ENCODE data around the gene LIN54.
"Not testable (repeated sequence)": the region's sequence is repeated elsewhere in the genome, so short reads cannot be mapped to it uniquely, and the experiment has no call there.

Gene LIN54

DNA sequence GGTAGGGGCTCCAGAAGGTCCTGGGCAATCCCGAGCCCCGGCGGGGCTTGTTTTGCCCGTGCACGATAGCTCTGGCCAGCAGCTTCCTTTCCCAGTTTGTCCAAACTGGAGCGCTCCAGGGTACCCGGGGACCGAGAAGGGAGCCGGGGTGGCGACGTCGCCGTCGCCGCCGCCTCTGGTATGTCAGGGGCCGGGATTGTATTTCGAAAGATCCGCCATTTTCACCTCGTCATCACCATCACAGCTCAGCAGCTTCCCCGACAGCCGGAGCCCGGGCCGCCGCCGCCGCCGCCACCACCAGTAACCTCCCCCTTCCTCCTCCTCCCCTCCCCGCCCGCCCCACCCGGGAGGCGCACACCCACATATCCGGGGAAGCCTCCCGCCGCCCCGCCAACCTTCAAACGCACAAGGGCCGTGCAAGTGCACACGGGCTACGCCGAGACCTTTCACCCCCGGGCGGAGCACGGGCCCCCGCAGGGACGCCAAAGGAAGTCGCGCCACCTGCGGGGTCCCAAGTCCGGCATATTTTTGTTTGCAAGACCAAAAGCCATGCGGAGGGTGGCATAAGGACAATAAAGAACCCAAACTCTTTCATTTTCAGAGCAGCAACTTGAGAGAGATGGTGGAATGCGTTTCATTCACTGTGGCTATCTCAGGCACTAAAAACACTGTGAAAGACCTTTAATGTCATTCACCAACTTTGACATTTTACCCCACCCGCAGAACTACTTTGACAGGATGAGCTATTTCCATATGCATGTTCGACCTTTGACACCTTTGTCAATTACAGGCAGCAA lies at the start of gene LIN54:
Gene LIN54 (minus strand): TSS at position 302 of the 797 bp plus-strand sequence. CDS start 25,979 bp downstream, outside the sequence.
- Mint-ChIP-seq H3K27me3 (no peaks in the 10 kb centered on the region), H3K36me3 (peaks cover 1% of the 10 kb centered on the region), H3K4me3 (peak within 1 kb of the TSS; percentile 87), H3K9me3 (no peaks in the 10 kb centered on the region), H3K4me1 (peaks cover 24% of the 10 kb centered on the region), H3K27ac (peak within 1 kb of the TSS; percentile 97)
- ATAC-seq (ENCODE audit: low read depth) (peak; percentile 64), DNase-seq (ENCODE audit: low spot score in 2 of 2) (peak; percentile 71 to 79)

DNA sequence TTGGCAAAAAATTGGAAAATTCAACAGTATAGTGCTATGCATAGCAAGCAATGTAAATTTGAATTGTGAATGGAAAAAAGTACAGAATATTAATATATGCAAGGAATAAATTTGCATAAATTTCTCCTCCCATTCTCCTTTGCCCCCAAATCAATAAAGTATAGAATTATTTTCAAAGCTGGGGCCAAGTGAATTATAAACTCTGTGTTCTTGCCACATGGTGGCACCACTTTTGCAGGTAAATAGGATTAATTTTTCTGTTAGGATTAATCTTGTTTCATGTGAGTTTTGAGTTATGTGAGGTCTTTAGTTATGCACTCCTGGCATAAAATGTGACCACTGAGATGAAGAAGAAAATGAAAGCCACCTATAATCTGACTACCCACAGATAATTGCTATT lies 44.3 kb upstream of the LIN54 start:
- no peaks in the 10 kb centered on the region for H3K9me3 Mint-ChIP-seq
- peaks cover 28% of the 10 kb centered on the region for H3K36me3 Mint-ChIP-seq
- no peak overlapping the region for H3K27ac Mint-ChIP-seq
- H3K4me1 Mint-ChIP-seq = peaks cover 2% of the 10 kb centered on the region
- no peaks in the 10 kb centered on the region for H3K27me3 Mint-ChIP-seq
- H3K4me3 Mint-ChIP-seq = no peak overlapping the region
- peak in 1 of 2 donors; percentile 20 for DNase-seq (ENCODE audit: low spot score in 2 of 2)
- ATAC-seq (ENCODE audit: low read depth) = peak; percentile 65

DNA sequence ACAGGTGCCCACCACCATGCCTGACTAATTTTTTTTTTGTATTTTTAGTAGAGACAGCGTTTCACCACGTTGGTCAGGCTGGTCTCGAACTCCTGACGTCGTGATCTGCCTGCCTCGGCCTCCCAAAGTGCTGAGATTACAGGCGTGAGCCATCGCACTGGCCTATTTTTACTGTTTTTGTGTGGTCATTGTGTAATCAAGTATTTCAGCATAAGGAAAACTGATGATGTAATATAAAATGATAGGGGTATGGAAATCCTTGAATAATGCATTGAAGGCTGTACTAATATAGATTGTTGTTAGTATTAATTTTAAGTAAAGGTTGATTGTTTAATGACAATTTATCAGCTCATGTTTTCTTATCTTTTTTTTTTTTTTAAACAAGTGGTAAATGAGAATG lies 38.2 kb upstream of the LIN54 start:
- not testable (repeated sequence) for H3K4me1 Mint-ChIP-seq; H3K9me3 Mint-ChIP-seq; H3K4me3 Mint-ChIP-seq; DNase-seq (ENCODE audit: low spot score in 2 of 2); H3K27ac Mint-ChIP-seq; H3K27me3 Mint-ChIP-seq; ATAC-seq (ENCODE audit: low read depth)
- peaks cover 25% of the 10 kb centered on the region for H3K36me3 Mint-ChIP-seq

DNA sequence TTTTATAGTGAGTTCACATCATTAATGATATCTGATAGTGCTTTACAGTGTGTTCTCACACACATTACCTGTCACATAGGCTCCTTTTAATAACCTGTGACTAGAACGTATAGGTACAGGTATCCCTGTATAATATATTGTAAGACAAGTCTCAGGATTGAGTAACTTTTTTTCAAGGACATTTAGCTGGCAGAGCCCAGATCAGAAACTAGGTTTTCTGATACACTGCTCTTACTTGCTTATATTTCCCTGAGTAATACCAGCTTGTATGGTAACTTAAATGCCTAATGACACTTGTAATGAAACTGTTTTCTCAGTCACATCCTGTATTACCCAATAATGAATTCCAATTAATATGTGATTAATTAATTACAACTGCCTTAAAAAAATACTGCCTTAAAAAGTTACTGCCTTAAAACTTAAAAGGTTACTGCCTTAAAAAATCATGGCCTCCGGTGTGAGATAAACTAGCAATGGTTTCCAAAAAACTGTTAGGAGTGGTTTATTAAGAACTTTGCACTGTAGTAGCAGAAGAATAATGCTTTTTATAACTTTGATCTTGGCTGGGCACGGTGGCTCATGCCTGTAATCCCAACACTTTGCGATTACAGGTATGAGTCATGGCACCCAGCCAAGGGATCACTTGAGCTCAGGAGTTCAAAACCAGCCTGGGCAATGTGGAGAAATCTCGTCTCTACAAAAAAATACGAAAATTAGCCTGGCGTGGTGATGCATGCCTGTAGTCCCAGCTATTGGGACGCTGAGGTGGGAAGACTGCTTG lies 36.3 kb upstream of the LIN54 start:
- no peak for ATAC-seq (ENCODE audit: low read depth)
- no peak overlapping the region for H3K27ac Mint-ChIP-seq
- peaks cover 7% of the 10 kb centered on the region for H3K4me1 Mint-ChIP-seq
- H3K36me3 Mint-ChIP-seq = peaks cover 16% of the 10 kb centered on the region
- H3K4me3 Mint-ChIP-seq = no peak overlapping the region
- DNase-seq (ENCODE audit: low spot score in 2 of 2) = no peak
- H3K9me3 Mint-ChIP-seq = no peaks in the 10 kb centered on the region
- H3K27me3 Mint-ChIP-seq = no peaks in the 10 kb centered on the region

DNA sequence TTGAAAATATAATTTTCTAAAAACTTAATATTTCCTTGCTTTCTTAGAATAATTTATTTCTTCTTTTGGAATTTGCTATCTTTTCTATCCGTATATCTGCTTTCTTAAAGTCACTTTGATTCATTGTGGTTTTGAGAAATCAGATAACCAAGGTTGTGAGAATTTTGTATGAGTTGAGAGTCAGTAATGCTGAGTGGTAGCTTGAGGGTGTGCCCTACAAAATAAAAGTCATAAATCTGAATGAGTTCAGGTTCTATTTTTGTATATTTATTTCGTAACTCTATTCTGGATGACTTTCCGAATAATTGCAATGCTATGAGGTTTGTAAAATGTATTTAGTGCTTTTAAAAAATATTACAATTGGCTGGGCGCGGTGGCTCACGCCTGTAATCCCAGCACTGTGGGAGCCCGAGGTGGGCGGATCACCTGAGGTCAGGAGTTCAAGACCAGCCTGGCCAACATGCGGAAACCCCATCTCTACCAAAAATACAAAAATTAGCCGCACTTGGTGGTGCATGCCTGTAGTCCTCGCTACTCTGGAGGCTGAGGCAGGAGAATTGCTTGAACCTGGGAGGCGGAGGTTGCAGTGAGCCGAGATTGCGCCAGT lies 33.3 kb upstream of the LIN54 start:
- Mint-ChIP-seq H3K4me3 (no peak overlapping the region), H3K27me3 (no peaks in the 10 kb centered on the region), H3K27ac (no peak overlapping the region), H3K4me1 (peaks cover 17% of the 10 kb centered on the region), H3K9me3 (no peaks in the 10 kb centered on the region), H3K36me3 (peaks cover 4% of the 10 kb centered on the region)
- no peak for ATAC-seq (ENCODE audit: low read depth)
- no peak for DNase-seq (ENCODE audit: low spot score in 2 of 2)

DNA sequence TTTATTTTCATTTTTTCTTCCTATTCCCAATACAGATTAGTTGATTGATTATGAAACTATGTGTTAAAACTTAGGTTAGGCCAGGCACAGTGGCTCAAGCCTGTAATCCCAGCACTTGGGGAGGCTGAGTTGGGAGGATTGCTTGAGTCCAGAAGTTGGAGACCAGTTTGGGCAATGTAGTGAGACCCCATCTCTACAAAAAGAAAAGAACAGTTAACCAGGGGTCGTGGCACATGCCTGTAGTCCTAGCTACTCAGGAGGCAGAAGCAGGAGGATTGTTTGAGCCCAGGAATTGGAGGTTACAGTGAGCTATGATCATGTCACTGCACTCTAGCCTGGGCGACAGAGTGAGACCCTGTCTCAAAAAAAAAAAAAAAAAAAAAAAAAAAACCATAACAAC lies 32.5 kb upstream of the LIN54 start:
- not testable (repeated sequence) for DNase-seq (ENCODE audit: low spot score in 2 of 2); H3K36me3 Mint-ChIP-seq; ATAC-seq (ENCODE audit: low read depth); H3K9me3 Mint-ChIP-seq; H3K27me3 Mint-ChIP-seq; H3K27ac Mint-ChIP-seq; H3K4me3 Mint-ChIP-seq
- H3K4me1 Mint-ChIP-seq = peaks cover 17% of the 10 kb centered on the region

DNA sequence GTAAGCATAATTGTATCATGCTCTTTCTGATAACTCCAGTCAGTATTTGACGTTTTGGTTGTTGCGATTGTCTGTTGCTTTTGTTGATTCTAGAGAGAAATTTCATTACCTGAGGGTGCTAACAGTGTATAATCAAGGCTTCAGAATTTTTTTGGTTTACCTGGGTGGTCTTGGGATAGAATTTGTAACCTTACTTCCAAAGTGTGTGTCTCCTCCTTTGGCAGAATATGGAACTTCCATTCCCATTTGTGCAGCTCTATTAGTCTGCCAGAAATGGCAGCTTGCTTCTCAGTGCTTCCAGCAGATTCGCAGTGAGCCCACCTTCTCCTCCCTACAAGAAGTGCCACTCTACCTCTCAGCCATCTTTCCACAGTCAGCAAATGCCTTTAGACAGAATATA lies 29.6 kb upstream of the LIN54 start:
- no peak overlapping the region for H3K27ac Mint-ChIP-seq
- H3K36me3 Mint-ChIP-seq = peaks cover 3% of the 10 kb centered on the region
- DNase-seq (ENCODE audit: low spot score in 2 of 2) (no peak), ATAC-seq (ENCODE audit: low read depth) (no peak)
- H3K4me3 Mint-ChIP-seq = no peak overlapping the region
- H3K9me3 Mint-ChIP-seq = no peaks in the 10 kb centered on the region
- H3K4me1 Mint-ChIP-seq = peaks cover 23% of the 10 kb centered on the region
- H3K27me3 Mint-ChIP-seq = no peaks in the 10 kb centered on the region

DNA sequence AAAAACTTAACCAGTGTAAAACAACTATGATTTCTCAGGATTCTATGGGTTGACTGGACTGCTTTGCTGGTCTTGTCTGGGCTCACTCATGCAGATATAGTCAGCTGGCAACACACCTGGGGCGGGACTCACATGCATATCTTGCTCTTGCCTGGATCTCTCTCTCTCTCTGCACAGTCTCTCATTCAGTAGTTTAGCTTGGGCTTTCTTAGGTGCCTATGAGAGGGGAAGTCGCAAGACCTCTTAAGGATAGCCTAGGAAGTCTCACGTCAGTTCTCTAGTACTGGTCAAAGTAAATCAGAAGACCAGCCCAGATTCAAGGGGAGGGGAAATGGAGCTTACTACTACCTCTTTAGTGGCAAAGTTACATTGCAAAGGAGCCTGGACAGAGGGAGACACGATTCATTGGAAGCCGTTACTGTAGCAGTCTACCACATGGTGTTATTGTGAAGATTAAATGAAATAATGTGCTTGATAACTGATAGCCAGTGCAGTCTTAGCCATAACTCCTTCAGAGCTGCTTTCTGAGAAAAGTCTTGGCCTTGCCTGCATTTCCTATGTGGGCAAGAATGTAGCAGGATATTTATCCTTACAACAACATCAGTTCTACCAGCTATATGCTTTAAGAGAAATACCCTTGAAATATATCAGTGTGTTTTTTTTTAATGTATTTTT lies 26.5 kb upstream of the LIN54 start:
- ATAC-seq (ENCODE audit: low read depth) = no peak
- no peaks in the 10 kb centered on the region for H3K9me3 Mint-ChIP-seq
- no peaks in the 10 kb centered on the region for H3K27me3 Mint-ChIP-seq
- H3K36me3 Mint-ChIP-seq = peaks cover 3% of the 10 kb centered on the region
- peaks cover 18% of the 10 kb centered on the region for H3K4me1 Mint-ChIP-seq
- no peak for DNase-seq (ENCODE audit: low spot score in 2 of 2)
- H3K27ac Mint-ChIP-seq = no peak overlapping the region
- peak overlapping the region; percentile 3 for H3K4me3 Mint-ChIP-seq

DNA sequence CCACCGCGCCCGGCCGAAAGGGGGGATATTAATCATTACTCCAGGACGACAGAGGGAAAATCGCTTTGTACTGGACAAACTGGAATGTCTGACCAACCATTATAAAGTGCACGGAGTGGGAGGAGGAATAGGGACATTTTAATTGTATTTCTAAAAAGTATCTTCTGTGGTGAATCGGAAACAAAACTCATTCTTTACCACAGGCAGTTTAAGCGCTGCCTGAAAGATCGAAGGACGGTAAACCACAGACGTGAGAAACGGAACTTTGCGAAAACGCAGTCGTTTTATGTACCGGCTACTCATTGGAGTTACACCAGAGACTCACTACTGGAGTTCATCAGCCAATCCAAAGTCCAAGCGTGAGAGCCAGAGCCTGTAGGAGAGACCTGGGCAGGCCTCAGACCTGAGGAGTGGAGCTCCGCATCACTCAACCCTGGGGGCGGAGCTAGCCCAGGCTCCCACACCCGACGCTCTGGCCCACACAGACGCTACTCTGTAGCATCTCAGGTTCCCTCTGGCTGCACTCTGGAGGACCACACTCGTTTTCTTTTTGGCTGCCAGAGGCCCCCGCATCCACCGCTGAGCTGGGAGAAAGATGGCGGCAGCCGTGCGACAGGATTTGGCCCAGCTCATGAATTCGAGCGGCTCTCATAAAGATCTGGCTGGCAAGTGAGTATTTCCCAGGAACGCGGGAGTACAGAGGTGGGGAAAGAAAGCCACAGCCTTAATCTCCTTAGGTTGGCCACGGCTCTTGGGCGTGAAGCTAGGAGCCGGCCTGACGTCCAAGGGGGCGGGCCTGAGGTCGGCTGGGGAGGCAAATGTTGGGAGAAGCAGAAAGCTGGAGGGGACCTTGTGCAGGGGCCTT lies 24.2 kb upstream of the LIN54 start, which contains the start of gene COPS4:
Gene COPS4 (plus strand): TSS at position 554 of the 865 bp plus-strand sequence. CDS start 42 bp downstream, at position 596.
- H3K27me3 Mint-ChIP-seq = no peaks in the 10 kb centered on the region
- peaks cover 10% of the 10 kb centered on the region for H3K4me1 Mint-ChIP-seq
- DNase-seq (ENCODE audit: low spot score in 2 of 2) = peak; percentile 86 to 92
- peak within 1 kb of the TSS; percentile 93 for H3K27ac Mint-ChIP-seq
- peak within 1 kb of the TSS; percentile 98 for H3K4me3 Mint-ChIP-seq
- no peaks in the 10 kb centered on the region for H3K9me3 Mint-ChIP-seq
- no peaks in the 10 kb centered on the region for H3K36me3 Mint-ChIP-seq
- ATAC-seq (ENCODE audit: low read depth) = peak; percentile 94

DNA sequence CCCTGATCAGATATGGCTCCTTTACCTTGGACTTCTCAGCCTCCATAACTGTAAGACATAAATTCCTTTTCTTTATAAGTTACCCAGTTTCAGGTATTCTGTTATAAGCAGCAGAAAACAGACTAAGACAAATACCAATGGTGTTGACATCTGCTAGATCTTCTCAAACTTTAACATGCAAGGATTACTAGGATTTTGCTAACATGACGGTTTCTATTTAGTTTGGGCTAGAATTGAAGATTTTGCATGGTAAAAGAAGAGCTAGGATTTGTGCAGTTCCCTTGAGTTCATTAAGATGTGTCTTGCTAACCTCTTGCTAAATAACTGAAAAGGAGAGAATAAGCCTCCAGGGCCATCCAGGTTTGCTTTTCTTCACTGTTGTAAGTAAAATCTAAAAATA lies 19.1 kb upstream of the LIN54 start:
- no peak overlapping the region for H3K27ac Mint-ChIP-seq
- no peak overlapping the region for H3K4me3 Mint-ChIP-seq
- ATAC-seq (ENCODE audit: low read depth) (no peak), DNase-seq (ENCODE audit: low spot score in 2 of 2) (no peak)
- peaks cover 4% of the 10 kb centered on the region for H3K9me3 Mint-ChIP-seq
- no peaks in the 10 kb centered on the region for H3K27me3 Mint-ChIP-seq
- peaks cover 8% of the 10 kb centered on the region for H3K4me1 Mint-ChIP-seq
- H3K36me3 Mint-ChIP-seq = peaks cover 3% of the 10 kb centered on the region

DNA sequence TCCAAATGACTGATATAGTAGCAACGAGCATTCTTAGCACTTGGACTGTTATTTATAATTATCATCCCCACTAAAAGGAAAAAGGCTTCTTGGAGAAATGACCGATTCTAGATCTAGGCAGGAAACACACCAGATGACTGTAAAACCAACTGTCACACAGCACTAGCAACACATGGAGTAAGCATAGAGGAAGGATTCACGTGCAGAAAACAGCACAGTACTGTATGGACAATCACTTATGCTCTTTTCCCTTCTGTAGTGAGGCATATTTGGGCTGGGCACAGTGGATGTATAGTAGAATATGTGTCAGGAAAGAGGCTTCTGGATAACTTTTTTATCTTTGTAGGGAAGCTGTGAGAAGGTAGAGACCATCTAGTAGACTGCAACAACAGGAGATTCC lies 18.4 kb upstream of the LIN54 start:
- Mint-ChIP-seq H3K27ac (no peak overlapping the region), H3K4me1 (peaks cover 8% of the 10 kb centered on the region), H3K9me3 (peaks cover 4% of the 10 kb centered on the region), H3K36me3 (peaks cover 3% of the 10 kb centered on the region), H3K4me3 (no peak overlapping the region), H3K27me3 (no peaks in the 10 kb centered on the region)
- DNase-seq (ENCODE audit: low spot score in 2 of 2) = no peak
- no peak for ATAC-seq (ENCODE audit: low read depth)

DNA sequence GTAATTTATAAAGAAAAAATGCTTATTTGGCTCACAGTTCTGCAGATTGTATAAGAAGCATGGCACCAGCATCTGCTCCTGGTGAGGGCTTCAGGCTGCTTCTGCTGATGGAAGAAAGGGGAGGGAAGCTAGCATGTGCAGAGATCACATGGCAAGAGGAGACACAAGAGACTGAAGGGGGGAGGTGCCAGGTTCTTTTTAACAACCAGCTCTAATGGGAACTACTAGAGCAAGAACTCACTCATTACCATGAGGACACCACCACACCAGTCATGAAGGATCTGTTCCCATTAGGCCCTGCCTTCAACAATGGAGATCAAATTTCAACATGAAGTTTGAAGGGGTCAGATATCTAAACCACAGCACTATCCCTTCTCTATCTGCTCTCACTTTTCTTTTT lies 14.9 kb upstream of the LIN54 start:
- DNase-seq (ENCODE audit: low spot score in 2 of 2) (no peak), ATAC-seq (ENCODE audit: low read depth) (no peak)
- Mint-ChIP-seq H3K27me3 (no peaks in the 10 kb centered on the region), H3K36me3 (peaks cover 3% of the 10 kb centered on the region), H3K4me3 (peak overlapping the region; percentile 35), H3K9me3 (peaks cover 4% of the 10 kb centered on the region), H3K27ac (no peak overlapping the region), H3K4me1 (peaks cover 8% of the 10 kb centered on the region)

DNA sequence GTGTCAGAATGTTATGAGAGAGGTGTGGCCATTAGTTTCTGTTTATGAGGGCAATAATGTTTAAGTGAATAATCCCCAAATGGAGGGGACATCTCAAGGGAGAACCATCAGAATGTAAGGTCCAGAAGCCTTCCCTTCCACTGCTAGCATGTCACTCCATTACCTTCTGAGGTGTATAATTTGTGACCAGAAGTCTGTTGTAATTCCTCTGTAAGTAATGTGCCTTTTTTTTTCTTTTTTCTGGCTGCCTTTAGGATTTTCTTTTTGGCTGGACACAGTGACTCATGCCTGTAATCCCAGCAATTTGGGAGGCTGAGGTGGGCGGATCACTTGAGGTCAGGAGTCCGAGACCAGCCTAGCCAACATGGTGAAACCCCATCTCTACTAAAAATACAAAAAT lies 13.6 kb upstream of the LIN54 start:
- no peak for DNase-seq (ENCODE audit: low spot score in 2 of 2)
- H3K4me3 Mint-ChIP-seq = no peak overlapping the region
- ATAC-seq (ENCODE audit: low read depth) = no peak
- peaks cover 3% of the 10 kb centered on the region for H3K36me3 Mint-ChIP-seq
- H3K9me3 Mint-ChIP-seq = peaks cover 4% of the 10 kb centered on the region
- H3K27me3 Mint-ChIP-seq = no peaks in the 10 kb centered on the region
- H3K27ac Mint-ChIP-seq = no peak overlapping the region
- H3K4me1 Mint-ChIP-seq = peaks cover 8% of the 10 kb centered on the region

All from memory B cell (primary cell).